IPS DF 4.7 (cell line): ENCODE measurements around the gene MED12.
"Not testable (repeated sequence)": the region's sequence is repeated elsewhere in the genome, so short reads cannot be mapped to it uniquely, and the experiment has no call there.

Experiments
- DNase-seq: peaks from one replicate; pipeline ENCODE4 v3.0.0-alpha.2; 2013; ENCODE audit warnings: low spot score; ENCODE audit errors: extremely low read depth

The MED12 gene

DNA sequence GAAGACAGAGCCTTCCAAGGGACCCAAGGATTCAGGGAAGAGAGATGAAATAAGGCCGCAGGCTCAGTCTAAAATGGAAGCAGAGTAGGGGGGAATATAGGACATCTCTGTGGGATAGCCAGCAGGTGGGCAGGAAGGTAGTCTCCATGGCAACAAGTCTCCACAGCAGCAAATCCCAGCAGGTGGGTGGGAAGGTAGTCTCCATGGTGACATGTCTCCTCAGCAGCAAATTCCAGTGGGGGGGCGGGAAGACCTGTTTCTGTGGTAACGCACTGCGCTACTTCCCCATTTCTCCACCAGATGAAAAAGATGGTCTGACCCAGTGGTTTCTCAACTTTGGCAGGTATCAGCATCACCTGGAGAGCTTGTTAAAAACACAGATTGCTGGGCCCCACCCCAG is 44.6 kb downstream of the MED12 start:
- DNase-seq, result no peak

DNA sequence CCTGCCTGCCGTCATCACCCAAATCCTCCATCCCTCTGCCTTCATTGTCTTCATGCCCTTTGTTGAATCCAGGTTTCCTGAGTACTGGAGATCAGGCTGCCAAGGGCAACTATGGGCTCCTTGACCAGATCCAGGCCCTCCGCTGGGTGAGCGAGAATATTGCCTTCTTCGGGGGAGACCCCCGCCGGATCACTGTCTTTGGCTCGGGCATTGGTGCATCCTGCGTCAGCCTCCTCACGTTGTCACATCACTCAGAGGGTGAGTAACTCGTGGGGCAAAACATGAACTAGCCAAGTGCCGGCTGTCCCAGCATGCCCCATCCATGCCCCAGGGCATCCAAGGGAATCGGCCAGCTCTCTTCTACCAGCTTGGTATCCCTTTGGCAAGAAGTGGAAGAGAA is 45.7 kb downstream of the MED12 start:
- DNase-seq, result no peak

DNA sequence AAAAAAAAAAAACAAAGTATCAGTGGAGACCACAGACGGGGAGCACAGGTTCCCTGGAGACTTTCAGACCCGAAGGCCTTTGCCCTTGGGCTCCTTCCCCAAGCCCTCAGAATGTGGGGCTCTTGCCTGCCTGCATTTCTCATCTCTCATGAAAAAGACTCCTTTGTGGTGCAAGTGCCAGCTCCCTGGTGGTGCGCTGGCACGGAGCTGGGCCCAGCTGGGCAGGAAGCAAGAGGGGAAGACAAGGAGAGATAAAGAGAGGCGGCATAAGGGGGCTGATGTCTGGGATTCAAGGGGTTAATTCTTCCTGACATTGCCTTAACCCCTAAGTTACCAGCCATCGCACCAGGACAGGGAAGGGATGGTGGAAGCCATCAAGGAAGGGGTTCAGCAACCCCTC is 48.1 kb downstream of the MED12 start:
- no peak for DNase-seq

DNA sequence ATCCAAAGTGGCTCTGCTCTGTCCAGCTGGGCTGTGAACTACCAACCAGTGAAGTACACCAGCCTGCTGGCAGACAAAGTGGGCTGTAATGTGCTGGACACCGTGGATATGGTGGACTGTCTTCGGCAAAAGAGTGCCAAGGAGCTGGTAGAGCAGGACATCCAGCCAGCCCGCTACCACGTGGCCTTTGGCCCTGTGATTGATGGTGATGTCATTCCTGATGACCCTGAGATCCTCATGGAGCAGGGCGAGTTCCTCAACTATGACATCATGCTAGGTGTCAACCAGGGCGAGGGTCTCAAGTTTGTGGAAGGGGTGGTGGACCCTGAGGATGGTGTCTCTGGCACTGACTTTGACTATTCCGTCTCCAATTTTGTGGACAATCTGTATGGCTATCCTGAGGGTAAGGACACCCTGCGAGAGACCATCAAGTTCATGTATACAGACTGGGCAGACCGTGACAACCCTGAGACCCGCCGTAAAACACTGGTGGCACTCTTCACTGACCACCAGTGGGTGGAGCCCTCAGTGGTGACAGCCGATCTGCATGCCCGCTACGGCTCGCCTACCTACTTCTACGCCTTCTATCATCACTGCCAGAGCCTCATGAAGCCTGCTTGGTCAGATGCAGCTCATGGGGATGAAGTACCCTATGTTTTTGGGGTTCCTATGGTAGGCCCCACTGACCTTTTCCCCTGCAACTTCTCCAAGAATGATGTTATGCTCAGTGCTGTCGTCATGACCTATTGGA is 48.8 kb downstream of the MED12 start:
- no peak for DNase-seq

DNA sequence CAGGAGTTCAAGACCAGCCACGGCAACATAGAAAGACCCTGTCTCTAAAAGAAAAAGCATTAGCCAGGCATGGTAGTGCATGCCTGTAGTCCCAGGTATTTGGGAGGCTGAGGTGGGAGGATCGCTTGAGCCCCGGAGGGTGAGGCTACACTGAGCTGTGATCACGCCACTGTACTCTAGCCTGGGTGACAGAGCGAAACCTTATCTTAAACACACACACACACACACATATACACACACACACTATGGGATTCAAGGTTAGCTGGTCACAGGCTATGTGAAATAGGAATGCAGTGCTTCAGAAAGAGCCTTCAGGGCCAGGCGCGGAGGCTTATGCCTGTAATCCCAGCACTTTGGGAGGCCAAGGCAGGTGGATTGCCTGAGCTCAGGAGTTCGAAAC is 49.7 kb downstream of the MED12 start:
- no peak for DNase-seq

DNA sequence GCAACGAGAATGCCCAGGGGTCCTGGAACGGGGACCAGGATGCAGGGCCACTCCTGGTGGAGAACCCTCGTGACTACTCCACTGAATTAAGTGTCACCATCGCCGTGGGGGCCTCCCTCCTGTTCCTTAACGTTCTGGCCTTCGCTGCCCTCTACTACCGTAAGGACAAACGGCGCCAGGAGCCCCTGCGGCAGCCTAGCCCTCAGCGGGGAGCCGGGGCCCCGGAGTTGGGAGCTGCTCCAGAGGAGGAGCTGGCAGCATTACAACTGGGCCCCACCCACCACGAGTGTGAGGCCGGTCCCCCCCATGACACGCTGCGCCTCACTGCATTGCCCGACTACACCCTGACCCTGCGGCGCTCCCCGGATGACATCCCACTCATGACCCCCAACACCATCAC is 51.2 kb downstream of the MED12 start:
- DNase-seq, result no peak

DNA sequence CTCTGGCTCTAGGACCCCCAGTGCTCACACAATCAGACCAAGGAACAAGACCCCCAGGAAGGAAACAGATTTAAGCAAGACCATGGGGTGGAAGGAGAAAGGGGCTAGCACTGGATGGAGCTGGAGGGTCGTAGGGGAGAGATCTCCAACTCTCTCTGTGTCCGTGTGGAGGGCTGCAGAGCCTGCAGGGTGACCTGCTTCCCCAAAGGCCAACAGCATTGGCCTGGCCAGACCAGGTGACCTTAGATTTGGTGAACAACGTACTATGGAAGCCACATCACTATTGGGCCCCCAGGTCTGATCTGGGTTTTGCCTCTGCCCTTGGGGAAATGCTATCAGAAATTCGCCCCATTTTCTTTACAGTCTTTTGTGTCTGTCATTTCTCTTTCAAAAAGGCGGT is 52.3 kb downstream of the MED12 start:
- DNase-seq, result no peak

DNA sequence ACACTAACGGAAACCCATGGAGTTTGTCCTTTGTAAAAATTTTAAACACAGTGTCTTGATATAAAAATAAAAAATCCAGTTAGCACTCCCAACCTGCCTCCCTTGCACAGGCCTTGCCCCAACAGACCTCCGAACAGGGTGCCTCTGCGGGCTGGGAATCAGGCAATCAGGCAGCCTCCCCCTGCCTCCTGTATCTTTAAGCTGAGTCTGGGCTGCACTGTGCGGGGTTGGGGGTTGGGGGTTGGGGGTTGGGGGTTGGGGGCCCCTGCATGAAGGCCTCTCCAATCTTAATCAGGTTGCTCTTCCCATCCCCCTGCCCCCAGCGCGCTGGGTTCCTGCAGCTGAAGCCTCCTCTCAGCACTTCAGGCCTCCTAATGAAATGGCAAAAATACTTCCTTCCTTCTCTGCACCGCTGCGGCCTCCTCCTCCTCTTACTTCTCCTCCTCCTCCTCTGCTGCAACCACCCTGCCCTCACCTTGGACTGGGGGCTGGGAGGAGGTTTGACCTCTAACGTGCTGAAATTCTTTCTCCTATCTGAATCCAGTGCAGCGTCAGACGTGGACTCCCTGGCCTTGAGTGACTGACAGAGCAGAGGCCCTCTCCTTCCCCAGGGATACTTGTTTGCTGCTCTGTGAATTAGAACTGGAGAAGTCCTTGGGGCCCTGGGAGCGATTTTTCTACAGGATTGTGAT is 52.9 kb downstream of the MED12 start:
- DNase-seq, result no peak

DNA sequence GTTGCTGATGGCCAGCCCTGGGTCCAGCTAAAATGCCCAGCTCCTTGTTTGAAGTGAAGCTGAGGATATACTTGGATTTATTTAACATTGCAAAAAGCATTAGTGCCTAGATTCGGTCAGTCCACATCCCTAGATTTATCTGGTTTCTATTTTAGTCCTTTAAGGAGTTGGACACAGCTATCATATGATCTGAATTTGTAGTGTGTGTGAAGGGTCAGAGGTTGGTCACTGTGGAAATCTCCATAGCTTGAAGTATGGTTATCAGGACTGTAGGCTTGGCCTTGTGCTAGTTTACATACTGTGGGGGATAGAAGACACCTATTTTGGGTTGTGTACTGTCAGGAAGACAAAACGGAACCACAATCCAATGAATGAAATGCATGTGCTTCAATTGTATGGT is 55.0 kb downstream of the MED12 start:
- DNase-seq, result no peak

DNA sequence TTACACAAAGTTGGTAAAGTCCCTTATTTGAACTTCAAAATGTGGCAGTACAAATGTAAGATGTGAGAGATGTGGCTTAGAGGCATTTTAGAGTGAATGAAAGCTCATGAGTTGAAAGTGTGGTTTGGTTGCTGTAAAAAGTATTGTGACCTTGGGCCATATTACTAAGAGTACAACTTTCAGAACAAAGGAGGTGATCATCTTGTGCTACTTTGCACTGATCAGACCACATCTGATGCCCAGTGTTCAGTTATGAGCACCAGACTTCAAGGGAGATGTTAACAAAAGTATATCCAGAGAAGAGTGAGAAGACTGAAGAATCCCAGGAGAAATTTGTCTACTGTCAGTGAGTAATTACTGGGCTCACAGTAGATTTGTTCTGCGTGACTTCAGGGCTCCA is 56.4 kb downstream of the MED12 start:
- DNase-seq, result no peak

DNA sequence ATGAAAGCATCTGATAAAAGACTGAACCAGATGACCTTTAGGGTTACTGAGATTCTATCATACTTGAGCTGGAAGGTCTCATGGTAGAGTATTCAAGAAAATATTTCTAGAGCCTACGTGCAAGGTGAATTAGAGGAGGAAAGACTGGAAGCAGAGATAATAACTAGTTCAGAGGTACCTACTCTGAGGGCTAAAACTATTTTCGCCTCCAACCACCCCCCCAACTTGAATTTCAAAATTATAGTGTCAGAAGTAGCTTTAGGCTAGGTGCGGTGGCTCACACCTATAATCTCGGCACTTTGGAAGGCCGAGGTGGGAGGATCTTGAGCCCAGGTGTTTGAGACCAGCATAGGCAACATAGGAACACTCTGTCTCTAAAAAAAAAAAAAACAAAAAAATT is 57.1 kb downstream of the MED12 start:
- no peak for DNase-seq

DNA sequence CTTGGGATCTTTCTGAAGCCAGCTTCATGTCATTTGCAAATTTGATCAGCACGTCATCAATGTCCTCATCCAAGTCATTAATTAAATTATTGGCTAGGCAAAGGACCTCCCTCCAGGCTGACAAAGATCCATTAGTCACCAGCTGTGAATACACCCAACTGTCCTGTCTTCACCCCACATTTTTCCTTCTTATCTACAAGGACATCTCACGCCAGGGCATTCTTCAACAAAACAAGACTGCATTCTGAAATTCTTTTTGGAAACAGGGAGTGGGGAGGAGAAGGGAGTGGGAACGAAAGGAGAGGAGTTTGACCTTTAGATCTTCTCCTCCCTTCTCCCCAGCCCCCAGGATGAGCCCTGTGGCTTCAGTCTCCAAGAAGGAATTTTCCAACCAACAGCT is 58.9 kb downstream of the MED12 start:
- DNase-seq, result no peak

DNA sequence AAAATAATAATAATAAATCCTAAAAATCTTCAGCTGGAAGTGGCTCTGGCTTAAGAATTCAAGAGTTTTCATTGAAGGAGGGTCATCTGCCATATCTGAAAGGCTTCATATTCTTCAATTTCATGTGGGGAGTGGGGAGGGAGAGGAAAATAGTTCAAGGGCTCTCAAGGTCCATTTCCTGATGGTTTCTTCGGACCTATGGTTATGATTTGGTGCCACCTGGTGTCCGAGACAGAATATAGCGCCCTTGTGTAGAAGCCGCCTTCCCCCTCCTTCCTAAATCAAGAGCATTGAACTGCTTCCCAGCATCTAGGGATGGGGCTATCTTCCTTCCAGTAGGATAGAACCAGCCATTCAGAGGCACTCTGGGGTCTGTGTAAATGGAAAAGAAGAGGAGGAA is 60.5 kb downstream of the MED12 start:
- no peak for DNase-seq

DNA sequence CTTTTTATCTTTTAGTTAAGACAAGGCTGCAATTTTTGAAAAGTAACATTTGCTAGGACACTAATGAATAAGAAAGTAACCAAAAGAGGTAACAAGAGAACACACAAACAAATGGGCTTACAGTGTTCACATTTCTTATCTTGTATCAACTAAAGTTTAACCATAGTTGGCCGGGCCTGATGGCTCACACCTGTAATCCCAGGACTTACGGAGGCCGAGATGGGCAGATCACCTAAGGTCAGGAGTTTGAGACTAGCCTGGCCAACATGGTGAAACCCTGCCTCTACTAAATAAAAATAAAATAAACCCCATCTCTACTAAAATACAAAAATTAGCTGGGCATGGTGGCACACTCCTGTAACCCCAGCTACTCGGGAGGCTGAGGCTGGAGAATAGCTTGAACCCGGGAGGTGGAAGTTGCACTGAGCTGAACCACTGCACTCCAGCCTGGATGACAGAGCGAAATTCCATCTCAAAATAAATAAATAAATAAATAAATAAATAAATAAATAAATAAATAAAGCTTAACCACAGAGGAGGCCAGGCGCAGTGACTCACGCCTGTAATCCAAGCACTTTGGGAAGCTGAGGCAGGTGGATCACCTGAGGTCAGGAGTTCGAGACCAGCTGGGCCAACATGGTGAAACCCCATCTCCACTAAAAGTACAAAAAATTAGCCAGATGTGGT is 62.3 kb downstream of the MED12 start:
- not testable (repeated sequence) for DNase-seq

DNA sequence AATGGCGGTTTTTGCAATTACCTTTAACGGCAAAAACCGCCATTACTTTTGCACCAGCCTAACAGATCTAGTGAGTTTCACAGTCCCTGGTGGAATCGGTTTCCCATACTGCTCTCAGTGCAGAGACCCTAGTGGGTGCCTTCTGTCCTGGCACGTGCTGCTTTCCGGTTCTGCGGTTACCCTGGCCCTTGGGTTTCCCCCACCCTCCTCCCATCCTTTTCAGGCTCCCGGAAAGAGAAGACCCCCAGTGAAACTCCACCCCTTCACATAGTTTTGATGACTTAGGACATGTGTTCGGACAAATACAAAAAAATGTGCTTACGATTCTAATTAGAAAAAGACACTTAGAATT is 63.1 kb downstream of the MED12 start:
- DNase-seq, result no peak

DNA sequence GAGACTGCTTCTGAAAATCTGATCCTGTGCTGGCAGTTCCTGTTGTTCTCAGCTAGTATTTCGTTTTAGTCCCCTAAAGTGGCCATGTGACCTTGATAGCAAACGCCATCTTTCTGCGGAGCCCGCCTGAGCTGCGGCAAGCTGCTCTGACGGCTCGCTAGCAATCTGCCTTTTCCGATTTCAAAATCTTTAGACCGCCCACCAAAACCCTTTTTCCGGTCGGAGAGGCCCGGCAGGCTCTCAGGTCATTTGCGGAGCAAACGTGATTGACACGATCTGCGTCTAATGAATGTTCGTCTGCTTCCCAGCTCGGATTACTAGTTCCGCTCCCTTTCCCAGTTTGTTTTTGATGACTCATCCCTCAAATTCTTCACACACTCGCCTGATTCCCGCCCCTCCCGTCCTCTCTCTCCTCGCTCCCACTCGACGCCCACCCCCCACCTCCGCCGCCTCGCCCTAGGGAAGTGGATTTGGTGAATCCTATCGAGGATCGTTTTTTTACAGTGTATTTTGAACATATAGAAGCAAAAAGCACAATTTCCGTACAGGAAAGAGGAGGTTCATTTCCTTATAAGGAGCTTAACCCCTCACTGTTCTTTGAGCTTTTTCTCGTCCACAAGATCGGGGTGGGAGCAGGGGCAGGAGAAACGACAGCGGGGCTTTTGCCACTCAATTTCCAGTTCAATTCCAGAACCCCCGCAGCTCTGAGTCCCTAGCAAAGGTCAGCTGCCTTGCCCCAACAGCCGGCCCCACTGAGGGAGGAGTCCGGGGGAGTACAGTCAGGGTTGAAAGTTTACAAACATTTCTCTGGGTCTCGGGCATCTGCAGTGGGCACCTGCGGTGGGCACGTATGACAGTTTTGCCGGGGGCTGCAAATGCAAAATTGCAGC is 63.8 kb downstream of the MED12 start:
- peak; percentile 93 for DNase-seq

DNA sequence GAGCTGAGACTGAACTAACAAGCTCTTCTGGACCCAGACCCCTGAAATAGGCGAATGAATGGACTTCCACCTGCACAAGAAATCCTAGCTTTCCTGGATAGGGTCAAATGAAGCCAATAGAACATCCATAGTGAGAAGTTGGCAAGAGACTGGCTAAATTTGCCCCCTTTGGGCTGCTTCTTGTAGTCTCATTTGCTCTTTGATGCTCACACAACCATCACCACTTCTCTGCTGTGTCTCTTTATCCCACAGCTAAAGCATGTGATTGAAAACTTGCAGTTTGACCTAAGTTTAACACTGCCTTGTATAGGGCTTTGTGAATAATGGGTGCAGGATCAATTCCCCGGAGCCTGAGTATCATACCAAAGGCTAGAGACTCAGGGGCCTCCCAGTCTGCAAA is 64.5 kb downstream of the MED12 start:
- no peak for DNase-seq

DNA sequence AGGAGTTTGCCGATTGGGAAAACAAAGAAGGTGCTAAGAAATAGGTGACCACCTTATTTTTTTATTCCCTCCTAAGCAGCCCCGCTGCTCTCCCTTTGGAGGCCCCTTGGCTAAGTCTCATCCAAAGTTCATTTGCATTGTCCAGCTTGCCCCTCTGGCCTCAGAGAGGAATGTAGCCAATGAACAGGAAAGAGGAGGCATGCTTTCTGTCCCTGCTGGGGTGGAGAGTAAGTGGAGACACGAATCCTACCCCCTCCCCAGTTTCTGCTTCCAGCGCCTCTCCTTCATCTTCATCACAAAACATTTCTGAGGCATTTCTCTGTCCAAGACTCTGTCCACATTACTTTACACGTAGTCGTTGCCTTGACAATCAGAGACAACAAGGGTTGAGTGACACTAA is 64.9 kb downstream of the MED12 start:
- no peak for DNase-seq

DNA sequence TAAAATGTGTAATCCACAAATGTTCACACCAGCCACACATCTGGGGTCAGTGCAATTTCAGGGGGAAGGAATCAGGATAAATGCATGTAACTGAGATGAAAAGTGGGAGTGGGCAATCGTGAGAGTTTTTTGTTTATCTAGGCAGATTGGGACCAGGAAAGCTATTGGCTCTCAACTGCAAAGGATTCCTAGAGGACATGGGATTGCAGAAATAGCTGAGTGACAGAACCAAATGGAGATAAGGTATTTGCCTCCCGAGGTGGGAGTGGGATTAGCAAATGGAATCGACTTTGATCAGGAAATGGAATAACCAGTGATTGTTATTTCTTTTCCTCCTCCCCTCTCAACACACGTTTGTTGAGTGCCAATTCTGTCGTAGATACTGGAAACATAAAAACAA is 65.7 kb downstream of the MED12 start:
- DNase-seq, result no peak

DNA sequence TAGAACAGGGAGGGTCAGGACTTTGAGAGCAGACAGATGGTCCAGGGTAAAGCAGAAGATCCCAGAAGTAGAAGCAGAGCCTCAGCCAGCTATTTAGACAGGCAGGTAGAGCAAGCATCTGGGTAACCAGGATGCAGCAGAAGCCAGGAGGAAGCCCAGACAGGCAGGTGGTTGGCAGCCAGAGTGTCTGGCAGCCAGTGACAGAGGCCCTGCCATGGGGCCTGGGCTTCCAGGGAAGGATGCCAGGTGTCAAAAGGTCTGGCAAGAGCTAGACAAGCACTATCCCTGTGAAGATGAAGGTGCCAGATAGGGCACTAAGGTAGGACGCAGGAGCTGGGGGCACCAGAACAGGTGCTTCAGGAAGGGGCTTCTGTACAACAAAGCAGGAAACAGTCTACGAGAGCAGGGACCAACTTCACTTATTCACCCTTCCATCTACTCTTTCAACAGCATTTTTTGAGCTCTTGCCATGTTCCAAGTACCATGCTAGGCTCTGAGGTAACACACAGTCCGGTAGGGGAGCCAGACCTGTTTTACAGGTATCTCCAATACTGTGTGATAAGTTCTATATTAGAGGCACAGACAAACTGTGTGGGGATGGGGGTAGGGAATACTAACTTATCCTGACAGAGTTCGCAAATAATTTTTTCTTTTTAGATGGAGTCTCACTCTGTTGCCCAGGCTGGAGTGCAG is 66.6 kb downstream of the MED12 start:
- DNase-seq, result no peak

DNA sequence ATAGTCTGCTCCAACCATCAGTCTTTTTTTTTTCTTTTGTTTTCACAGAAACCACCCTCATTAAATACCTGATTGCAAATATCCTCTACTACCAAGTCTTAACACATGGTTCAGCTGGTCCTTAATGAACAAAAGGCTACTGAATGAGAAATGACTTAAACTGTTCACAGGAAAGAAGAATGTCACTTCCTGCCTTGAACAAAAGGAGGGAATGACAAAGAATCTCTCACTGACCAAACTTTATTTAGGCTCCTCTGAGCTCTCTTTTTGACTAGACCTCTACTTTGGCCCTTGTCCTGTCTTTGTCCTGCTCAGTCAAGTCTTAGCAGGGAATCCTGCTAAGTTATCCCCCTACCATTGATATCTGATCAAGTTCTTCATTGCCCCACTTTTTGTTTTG is 72.9 kb downstream of the MED12 start:
- no peak for DNase-seq
